H1 (cell line): ENCODE measurements around the gene EPB41L5.

Experiments
- POLR2A ChIP-seq, 2 experiments: IDR thresholded peaks; 1 replicate in 1 of 2; 2 replicates in 1 of 2; pipeline ENCODE4 v1.6.1; 2011; ENCODE audit warnings: low read depth in 2 of 2, low read length in 2 of 2, mild to moderate bottlenecking in 2 of 2; ENCODE audit errors: control extremely low read depth in 1 of 2
- POLR2AphosphoS5 ChIP-seq: IDR thresholded peaks from 2 replicates; pipeline ENCODE4 v1.6.1; 2011; ENCODE audit warnings: low read depth, low read length
- SIX5 ChIP-seq: IDR thresholded peaks from 2 replicates; pipeline ENCODE4 v1.6.1; 2011; ENCODE audit warnings: mild to moderate bottlenecking, low read depth, low read length
- TCF12 ChIP-seq: IDR thresholded peaks from 2 replicates; pipeline ENCODE4 v1.6.1; 2011; ENCODE audit warnings: low read depth, mild to moderate bottlenecking, low read length
- TF ChIP-seq, protein P1 (sequence below), 3 experiments: IDR thresholded peaks; 1 replicate in 2 of 3; 2 replicates in 1 of 3; pipeline versions ENCODE4 v1.5.1 to v1.6.1; 2011; ENCODE audit warnings: low read length in 3 of 3, mild to moderate bottlenecking in 3 of 3, inconsistent platforms in 2 of 3, low read depth in 1 of 3, moderate library complexity in 1 of 3; ENCODE audit not compliant: insufficient read depth in 1 of 3; ENCODE audit errors: control extremely low read depth in 1 of 3

DNA sequence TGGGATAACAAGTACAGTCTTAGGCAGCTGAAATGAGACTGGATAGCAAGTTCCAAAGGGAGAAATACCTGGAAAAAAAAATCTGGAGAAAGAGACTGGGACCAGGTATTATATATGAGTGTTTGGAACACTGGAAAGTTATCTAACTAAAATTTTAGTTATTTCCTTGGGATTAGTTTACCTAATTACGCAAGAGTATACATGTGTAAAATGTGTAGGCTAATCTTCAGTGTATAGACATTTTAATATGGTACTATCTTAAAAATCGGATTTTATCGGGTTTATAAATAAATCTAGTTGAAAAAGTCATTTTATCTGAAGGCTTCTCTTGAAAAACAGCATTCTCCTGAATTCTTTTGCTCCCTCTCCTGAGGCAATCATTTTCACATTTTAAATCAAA lies 3.9 kb downstream of the EPB41L5 start:
- no peak for TF ChIP-seq POLR2AphosphoS5
- TF ChIP-seq, protein P1, sequence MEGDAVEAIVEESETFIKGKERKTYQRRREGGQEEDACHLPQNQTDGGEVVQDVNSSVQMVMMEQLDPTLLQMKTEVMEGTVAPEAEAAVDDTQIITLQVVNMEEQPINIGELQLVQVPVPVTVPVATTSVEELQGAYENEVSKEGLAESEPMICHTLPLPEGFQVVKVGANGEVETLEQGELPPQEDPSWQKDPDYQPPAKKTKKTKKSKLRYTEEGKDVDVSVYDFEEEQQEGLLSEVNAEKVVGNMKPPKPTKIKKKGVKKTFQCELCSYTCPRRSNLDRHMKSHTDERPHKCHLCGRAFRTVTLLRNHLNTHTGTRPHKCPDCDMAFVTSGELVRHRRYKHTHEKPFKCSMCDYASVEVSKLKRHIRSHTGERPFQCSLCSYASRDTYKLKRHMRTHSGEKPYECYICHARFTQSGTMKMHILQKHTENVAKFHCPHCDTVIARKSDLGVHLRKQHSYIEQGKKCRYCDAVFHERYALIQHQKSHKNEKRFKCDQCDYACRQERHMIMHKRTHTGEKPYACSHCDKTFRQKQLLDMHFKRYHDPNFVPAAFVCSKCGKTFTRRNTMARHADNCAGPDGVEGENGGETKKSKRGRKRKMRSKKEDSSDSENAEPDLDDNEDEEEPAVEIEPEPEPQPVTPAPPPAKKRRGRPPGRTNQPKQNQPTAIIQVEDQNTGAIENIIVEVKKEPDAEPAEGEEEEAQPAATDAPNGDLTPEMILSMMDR (IDR thresholded peaks at IDR 0.05; ENCODE audit: control extremely low read depth in 1 of 3, insufficient read depth in 1 of 3, low read depth in 1 of 3, low read length in 3 of 3), result no peak
- TF ChIP-seq POLR2A (IDR thresholded peaks at IDR 0.05; ENCODE audit: control extremely low read depth in 1 of 2, low read depth in 2 of 2, low read length in 2 of 2), result no peak
- no peak for TF ChIP-seq TCF12
- no peak for TF ChIP-seq SIX5
